GM23338 (cell line): ENCODE data around the gene KCNN3. TPM values are rescaled to one million over a fixed set of nuclear protein-coding genes. Genes with fewer than 3 reads are reported as not detected.

Experiments used
- ATAC-seq: fragments of 200-7000 bp; cut with Tn5 transposase; 3 replicates; pipeline ENCODE4 v1.9.1; 2020
- DNase-seq: peaks from one replicate; pipeline ENCODE4 v3.0.0-alpha.2; 2015; ENCODE audit warnings: low spot score
- H2AFZ ChIP-seq: fragments of 200-600 bp; sonication (generic); 2 replicates; pipeline ENCODE4 v1.8.0; 2016; ENCODE audit warnings: antibody characterized with exemption, mild to moderate bottlenecking, moderate library complexity
- H3F3A ChIP-seq: fragments of 200-600 bp; sonication (generic); replicated peaks from 2 replicates; pipeline ENCODE4 v1.8.0; 2017; ENCODE audit warnings: antibody characterized with exemption, mixed run types, low read depth
- H3K27ac ChIP-seq: fragments of 200-600 bp; sonication (generic); 2 replicates; pipeline ENCODE4 v1.6.1; 2016; ENCODE audit warnings: low read depth
- H3K27me3 ChIP-seq: fragments of 200-600 bp; sonication (generic); 2 replicates; pipeline ENCODE4 v1.8.0; 2016; ENCODE audit warnings: mild to moderate bottlenecking, mixed run types, moderate library complexity; ENCODE audit not compliant: insufficient read depth
- H3K36me3 ChIP-seq: fragments of 200-600 bp; sonication (generic); 2 replicates; pipeline ENCODE4 v1.8.0; 2016; ENCODE audit warnings: mild to moderate bottlenecking; ENCODE audit not compliant: insufficient read depth
- H3K4me1 ChIP-seq: fragments of 200-600 bp; sonication (generic); 2 replicates; pipeline ENCODE4 v1.8.0; 2016; ENCODE audit warnings: mild to moderate bottlenecking, moderate library complexity; ENCODE audit not compliant: insufficient read depth
- H3K4me2 ChIP-seq: fragments of 200-600 bp; sonication (generic); 2 replicates; pipeline ENCODE4 v1.7.1; 2017; ENCODE audit warnings: mixed run types
- H3K4me3 ChIP-seq: fragments of 200-600 bp; sonication (generic); 2 replicates; pipeline ENCODE4 v1.6.1; 2016; ENCODE audit warnings: mixed run types
- H3K79me2 ChIP-seq: fragments of 200-600 bp; sonication (generic); replicated peaks from 2 replicates; pipeline ENCODE4 v1.8.0; 2017; ENCODE audit warnings: mild to moderate bottlenecking; ENCODE audit not compliant: insufficient read depth
- H3K9me2 ChIP-seq: fragments of 200-600 bp; sonication (generic); 2 replicates; pipeline ENCODE4 v1.8.0; 2017; ENCODE audit not compliant: insufficient read depth
- H4K20me1 ChIP-seq: fragments of 200-600 bp; sonication (generic); replicated peaks from 2 replicates; pipeline ENCODE4 v1.8.0; 2017; ENCODE audit warnings: mild to moderate bottlenecking; ENCODE audit not compliant: insufficient read depth
- H3K27ac Mint-ChIP-seq: 2 replicates; pipeline ENCODE4 v1.8.0; 2020; ENCODE audit warnings: inconsistent platforms, mild to moderate bottlenecking, moderate library complexity, mixed read lengths
- H3K27me3 Mint-ChIP-seq: 3 replicates; pipeline ENCODE4 v1.8.0; 2022; ENCODE audit warnings: low read depth, mild to moderate bottlenecking, moderate library complexity, mixed read lengths, inconsistent platforms; ENCODE audit not compliant: insufficient read depth, poor library complexity
- H3K36me3 Mint-ChIP-seq: 3 replicates; pipeline ENCODE4 v1.8.0; 2021; ENCODE audit warnings: low read depth, mild to moderate bottlenecking, inconsistent platforms, moderate library complexity, mixed read lengths
- H3K4me1 Mint-ChIP-seq: 3 replicates; pipeline ENCODE4 v1.8.0; 2020; ENCODE audit warnings: mild to moderate bottlenecking, inconsistent platforms, mixed read lengths
- H3K4me3 Mint-ChIP-seq: 3 replicates; pipeline ENCODE4 v1.8.0; 2021; ENCODE audit warnings: moderate library complexity, mild to moderate bottlenecking, inconsistent platforms, mixed read lengths
- H3K9me3 Mint-ChIP-seq: 3 replicates; pipeline ENCODE4 v1.8.0; 2020; ENCODE audit warnings: moderate library complexity, mild to moderate bottlenecking, inconsistent platforms, mixed read lengths
- CTCF ChIP-seq, 2 experiments: fragments of 200-600 bp in 1 of 2; sonication (generic) in 1 of 2; conservative IDR thresholded peaks; 2 replicates each; pipeline versions ENCODE4 v1.5.1 to v1.6.1; 2016 to 2017; ENCODE audit warnings: antibody characterized with exemption in 2 of 2, low read depth in 2 of 2, mild to moderate bottlenecking in 2 of 2, moderate library complexity in 1 of 2
- ETS1 ChIP-seq: IDR thresholded peaks from 2 replicates; pipeline ENCODE4 v1.6.1; 2016; ENCODE audit warnings: antibody characterized with exemption
- EZH2 ChIP-seq: fragments of 200-600 bp; sonication (generic); IDR thresholded peaks from one replicate; pipeline ENCODE4 v1.8.0; 2017; ENCODE audit warnings: antibody characterized with exemption, mild to moderate bottlenecking, low read depth; ENCODE audit not compliant: unreplicated experiment
- EZH2phosphoT487 ChIP-seq: fragments of 200-600 bp; sonication (generic); IDR thresholded peaks from one replicate; pipeline ENCODE4 v1.8.1; 2018; ENCODE audit warnings: antibody characterized with exemption; ENCODE audit not compliant: unreplicated experiment
- JUNB ChIP-seq: IDR thresholded peaks from one replicate; pipeline ENCODE4 v1.6.1; 2016; ENCODE audit warnings: antibody characterized with exemption; ENCODE audit not compliant: unreplicated experiment
- POLR2AphosphoS5 ChIP-seq: IDR thresholded peaks from 2 replicates; pipeline ENCODE4 v1.6.1; 2016; ENCODE audit warnings: antibody characterized with exemption, low read depth
- REST ChIP-seq: IDR thresholded peaks from one replicate; pipeline ENCODE4 v1.6.1; 2018; ENCODE audit warnings: antibody characterized with exemption; ENCODE audit not compliant: unreplicated experiment
- STAT1 ChIP-seq: IDR thresholded peaks from one replicate; pipeline ENCODE4 v1.6.1; 2016; ENCODE audit warnings: antibody characterized with exemption; ENCODE audit not compliant: unreplicated experiment
- ZNF114 ChIP-seq: fragments of 250-450 bp; sonication (Bioruptor Pico); IDR thresholded peaks from 2 replicates; pipeline ENCODE4 v1.5.0; 2020; ENCODE audit warnings: mild to moderate bottlenecking, moderate library complexity
- ZNF462 ChIP-seq: fragments of 250-450 bp; sonication (Bioruptor Pico); IDR thresholded peaks from 2 replicates; pipeline ENCODE4 v1.5.0; 2020; ENCODE audit warnings: mild to moderate bottlenecking, moderate library complexity
- polyA plus RNA-seq: library from polyadenylated mRNA; unstranded; fragments of >200 nt; fragmentation: Nextera tagmentation; extraction: Ambion mirVana; gene quantifications from 2 replicates; pipeline ENCODE4 v1.2.1, GENCODE V29; 2016
- total RNA-seq: library from RNA; depleted of rRNA; stranded (reverse); fragments of >200 nt; shearing (Covaris generic); gene quantifications from 2 replicates; pipeline ENCODE4 v1.2.3, GENCODE V29; 2014

KCNN3 gene
- total and polyA plus RNA-seq, 2 experiments from 2014 or later: 1.9 to 3.0 TPM

GRCh38 chr1:154911691-154912550 lies 41.8 kb upstream of the KCNN3 start:
- peaks cover 3% of the 10 kb centered on the region; the same call in 2 of the 3 replicates for H3K4me1 Mint-ChIP-seq
- Histone ChIP-seq H3K4me3 (no peak overlapping the region), H3K36me3 (peaks cover 5% of the 10 kb centered on the region; the same call in 1 of the 2 replicates), H3K4me1 (no peaks in the 10 kb centered on the region), H3K27ac (no peak overlapping the region), H3K27me3 (no peaks in the 10 kb centered on the region), H3K9me2 (peaks cover 7% of the 10 kb centered on the region; the same call in 1 of the 2 replicates), H3F3A (no peaks in the 10 kb centered on the region), H4K20me1 (no peaks in the 10 kb centered on the region), H2AFZ (no peak overlapping the region), H3K4me2 (no peak overlapping the region), H3K79me2 (no peaks in the 10 kb centered on the region)
- no peak for TF ChIP-seq REST
- TF ChIP-seq POLR2AphosphoS5: no peak
- TF ChIP-seq ETS1: no peak
- no peak for TF ChIP-seq EZH2phosphoT487
- no peak for TF ChIP-seq JUNB
- no peak for TF ChIP-seq STAT1
- no peak for TF ChIP-seq EZH2
- no peak for TF ChIP-seq ZNF462 (CRISPR knock-in tag)
- no peak for TF ChIP-seq CTCF (conservative IDR thresholded peaks at IDR 0.05; ENCODE audit: low read depth in 2 of 2)
- TF ChIP-seq ZNF114: no peak
- H3K9me3 Mint-ChIP-seq: peaks cover 22% of the 10 kb centered on the region
- DNase-seq (no peak), ATAC-seq (no peak; the same call in 2 of the 3 replicates)
- H3K27me3 Mint-ChIP-seq: peaks cover 10% of the 10 kb centered on the region
- H3K27ac Mint-ChIP-seq: no peak overlapping the region
- H3K36me3 Mint-ChIP-seq: peaks cover 8% of the 10 kb centered on the region; the same call in 2 of the 3 replicates
- no peak overlapping the region for H3K4me3 Mint-ChIP-seq
